ENCODE data around the gene PKIG. TPM values are rescaled to one million over a fixed set of nuclear protein-coding genes. Genes with fewer than 3 reads are reported as not detected.

The PKIG gene
- total RNA-seq, 1 experiment from 2014 or later, result 27.0 TPM

DNA sequence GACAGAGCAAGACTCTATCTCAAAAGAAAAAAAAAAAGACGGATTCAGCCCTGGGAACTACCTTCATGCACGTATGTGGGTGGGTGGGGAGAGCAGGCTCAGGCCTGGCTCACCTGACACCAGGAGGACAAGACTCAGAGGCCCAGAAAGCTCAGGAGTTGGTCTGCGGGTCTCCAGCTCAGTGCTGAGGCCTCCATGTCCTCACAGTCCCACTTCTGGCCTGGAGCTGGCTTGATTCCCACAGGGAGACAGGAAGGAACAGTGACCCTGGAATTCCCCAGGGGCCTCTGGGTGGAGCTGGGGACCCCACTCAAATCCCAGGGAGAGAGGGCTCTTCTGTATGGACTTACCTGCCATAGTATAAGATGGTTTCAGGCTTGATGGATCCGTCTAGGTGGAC lies 53.5 kb downstream of the PKIG start:
- no peak overlapping the region for H3K9ac ChIP-seq (ENCODE audit: extremely low read depth, insufficient read length, low read length)
- H3K79me1 ChIP-seq (ENCODE audit: insufficient read depth, low read depth, low read length, poor library complexity, severe bottlenecking), result no peaks in the 10 kb centered on the region
- no peak for DNase-seq
- no peak overlapping the region for H3K27ac Mint-ChIP-seq
- no peaks in the 10 kb centered on the region for H3K23me2 ChIP-seq (ENCODE audit: insufficient read length, low read depth, low read length, poor library complexity, severe bottlenecking)
- H3K4ac ChIP-seq (ENCODE audit: low read depth, low read length), result no peak overlapping the region
- no peak overlapping the region for H4K8ac ChIP-seq (replicated peaks; ENCODE audit: insufficient read length, low read depth, low read length)
- H4K91ac ChIP-seq (ENCODE audit: insufficient read length, low read depth, low read length), result no peak overlapping the region
- no peak overlapping the region for H3K4me2 ChIP-seq (ENCODE audit: insufficient read depth, insufficient read length, low read length)
- H3K14ac ChIP-seq (ENCODE audit: insufficient read depth, low read length), result no peak overlapping the region
- peaks cover 2 to 4% of the 10 kb centered on the region in 2 experiments; a peak in 1 of 5 replicates for H3K9me3 Mint-ChIP-seq
- H4K5ac ChIP-seq (ENCODE audit: insufficient read length, low read depth, low read length), result no peak overlapping the region
- H3K4me1 Mint-ChIP-seq, result peaks cover 14 to 16% of the 10 kb centered on the region in 2 experiments
- no peaks in the 10 kb centered on the region for H4K20me1 ChIP-seq (ENCODE audit: control insufficient read depth, insufficient read depth, insufficient read length)
- peaks cover 3% of the 10 kb centered on the region; the same call in 1 of the 2 replicates for H3K27me3 Mint-ChIP-seq (ENCODE audit: low read depth)
- H3K56ac ChIP-seq (ENCODE audit: insufficient read length, low read depth, low read length), result no peak overlapping the region
- H2AFZ ChIP-seq (ENCODE audit: low read length), result no peak overlapping the region
- no peaks in the 10 kb centered on the region for H3K79me2 ChIP-seq (ENCODE audit: insufficient read depth, low read length)
- H2AK5ac ChIP-seq (ENCODE audit: insufficient read length, low read length), result no peak overlapping the region
- peaks cover 0 to 10% (median 7%) of the 10 kb centered on the region in 3 experiments; a peak in 6 of 7 replicates for H3K36me3 Mint-ChIP-seq (ENCODE audit: insufficient read depth in 1 of 3, low read depth in 3 of 3)
- TF ChIP-seq CTCF (conservative IDR thresholded peaks at IDR 0.05), result no peak
- H2BK120ac ChIP-seq (ENCODE audit: low read depth, low read length, poor library complexity, severe bottlenecking), result no peak overlapping the region
- no peak overlapping the region for H2BK15ac ChIP-seq (ENCODE audit: low read depth, low read length)
- no peak overlapping the region for H3K27ac ChIP-seq (ENCODE audit: insufficient read length, low read depth, low read length)
- no peak overlapping the region for H2BK12ac ChIP-seq (ENCODE audit: insufficient read length, low read depth, low read length)
- no peak overlapping the region for H3K18ac ChIP-seq (ENCODE audit: insufficient read length, low read depth, low read length)
- no peak overlapping the region for H3K4me3 Mint-ChIP-seq
- no peaks in the 10 kb centered on the region for H3K4me1 ChIP-seq (ENCODE audit: insufficient read depth, low read length)
- no peaks in the 10 kb centered on the region for H3K9me3 ChIP-seq (ENCODE audit: control insufficient read depth, low read depth, low read length)
- no peaks in the 10 kb centered on the region for H3K27me3 ChIP-seq (ENCODE audit: insufficient read depth, low read length)
- H3K23ac ChIP-seq (ENCODE audit: insufficient read length, low read depth, low read length), result no peak overlapping the region
- WGBS (ENCODE audit: extremely low coverage, insufficient read length, low lambda C conversion rate), result no CpG with 5 or more reads among the region's 4 CpGs
- no peak overlapping the region for H3T11ph ChIP-seq (ENCODE audit: low read length)
- H2BK5ac ChIP-seq (ENCODE audit: insufficient read length, low read length), result no peak overlapping the region
- H2BK20ac ChIP-seq (ENCODE audit: low read depth, low read length, poor library complexity, severe bottlenecking), result no peak overlapping the region
